Measurements from ENCODE around the gene ROR2.

The ROR2 gene

DNA sequence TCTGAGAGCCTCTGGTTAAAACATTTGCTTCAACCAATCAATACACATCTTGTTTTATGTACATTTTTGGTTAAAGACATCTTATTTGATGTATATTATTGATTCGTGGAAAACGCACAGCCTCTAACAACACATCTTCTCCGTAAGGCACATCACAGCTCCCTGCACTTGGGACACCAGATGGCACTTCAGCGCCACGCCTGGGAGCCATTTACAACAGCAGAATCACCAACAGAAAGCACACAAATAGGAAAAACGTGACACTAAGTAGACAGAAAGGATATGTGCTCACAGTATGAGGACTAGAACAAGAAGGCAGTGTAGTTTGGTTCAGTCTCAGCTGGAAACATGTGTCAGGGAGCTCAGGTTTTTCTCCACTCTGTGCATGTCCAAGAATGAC lies 199.7 kb downstream of the ROR2 start:
- Histone ChIP-seq H3K4me2 (ENCODE audit: insufficient read depth, low read length) (no peak overlapping the region), H3K4me1 (ENCODE audit: insufficient read depth, low read length) (no peaks in the 10 kb centered on the region), H3K27ac (ENCODE audit: low read length) (no peak overlapping the region), H3K36me3 (ENCODE audit: insufficient read depth, low read length) (no peaks in the 10 kb centered on the region), H3K4me3 (ENCODE audit: low read depth in 1 of 2, low read length in 2 of 2) (no peak overlapping the region), H3K9ac (ENCODE audit: low read depth, low read length) (no peak overlapping the region), H3K27me3 (ENCODE audit: insufficient read depth, low read length, poor library complexity) (peaks cover 14% of the 10 kb centered on the region), H3K79me2 (ENCODE audit: insufficient read depth, low read length) (no peaks in the 10 kb centered on the region), H3K9me3 (ENCODE audit: insufficient read depth, low read length, severe bottlenecking) (no peaks in the 10 kb centered on the region), H4K20me1 (ENCODE audit: insufficient read depth, low read length) (no peaks in the 10 kb centered on the region), H2AFZ (ENCODE audit: low read depth, low read length) (no peak overlapping the region)
- TF ChIP-seq EZH2 (IDR thresholded peaks at IDR 0.05; ENCODE audit: borderline replicate concordance, low read depth, low read length, severe bottlenecking): no peak
- TF ChIP-seq, protein P1, sequence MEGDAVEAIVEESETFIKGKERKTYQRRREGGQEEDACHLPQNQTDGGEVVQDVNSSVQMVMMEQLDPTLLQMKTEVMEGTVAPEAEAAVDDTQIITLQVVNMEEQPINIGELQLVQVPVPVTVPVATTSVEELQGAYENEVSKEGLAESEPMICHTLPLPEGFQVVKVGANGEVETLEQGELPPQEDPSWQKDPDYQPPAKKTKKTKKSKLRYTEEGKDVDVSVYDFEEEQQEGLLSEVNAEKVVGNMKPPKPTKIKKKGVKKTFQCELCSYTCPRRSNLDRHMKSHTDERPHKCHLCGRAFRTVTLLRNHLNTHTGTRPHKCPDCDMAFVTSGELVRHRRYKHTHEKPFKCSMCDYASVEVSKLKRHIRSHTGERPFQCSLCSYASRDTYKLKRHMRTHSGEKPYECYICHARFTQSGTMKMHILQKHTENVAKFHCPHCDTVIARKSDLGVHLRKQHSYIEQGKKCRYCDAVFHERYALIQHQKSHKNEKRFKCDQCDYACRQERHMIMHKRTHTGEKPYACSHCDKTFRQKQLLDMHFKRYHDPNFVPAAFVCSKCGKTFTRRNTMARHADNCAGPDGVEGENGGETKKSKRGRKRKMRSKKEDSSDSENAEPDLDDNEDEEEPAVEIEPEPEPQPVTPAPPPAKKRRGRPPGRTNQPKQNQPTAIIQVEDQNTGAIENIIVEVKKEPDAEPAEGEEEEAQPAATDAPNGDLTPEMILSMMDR (IDR thresholded peaks at IDR 0.05; ENCODE audit: borderline replicate concordance, extremely low read depth, low read length, poor library complexity, severe bottlenecking): no peak
- ATAC-seq (ENCODE audit: insufficient read depth, low read depth) (no peak), DNase-seq (no peak)

DNA sequence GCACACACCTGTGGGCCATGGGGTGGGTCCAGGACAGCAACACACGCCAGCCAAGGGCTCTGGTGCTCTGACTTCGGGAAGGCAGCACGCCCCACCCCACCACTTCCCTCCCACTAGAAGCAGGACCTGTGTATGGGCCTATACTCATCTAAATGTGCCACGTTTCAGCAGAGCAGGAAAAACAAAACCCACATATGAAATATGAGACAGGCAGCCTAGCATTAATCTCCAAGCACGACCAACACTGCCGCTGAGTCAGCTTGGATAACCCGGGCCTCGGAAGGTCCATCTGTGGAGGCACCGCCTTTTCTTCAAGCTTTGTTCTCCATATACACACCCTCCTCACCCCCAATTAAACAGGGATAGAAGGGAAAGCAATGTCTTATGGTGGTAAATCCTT lies 203.1 kb downstream of the ROR2 start:
- no peak for TF ChIP-seq EZH2 (IDR thresholded peaks at IDR 0.05; ENCODE audit: borderline replicate concordance, low read depth, low read length, severe bottlenecking)
- TF ChIP-seq, protein P1 (IDR thresholded peaks at IDR 0.05; ENCODE audit: borderline replicate concordance, extremely low read depth, low read length, poor library complexity, severe bottlenecking): no peak
- H3K9ac ChIP-seq (ENCODE audit: low read depth, low read length): no peak overlapping the region
- H3K27me3 ChIP-seq (ENCODE audit: insufficient read depth, low read length, poor library complexity): peaks cover 11% of the 10 kb centered on the region
- no peak overlapping the region for H2AFZ ChIP-seq (ENCODE audit: low read depth, low read length)
- H3K27ac ChIP-seq (ENCODE audit: low read length): no peak overlapping the region
- DNase-seq (no peak), ATAC-seq (ENCODE audit: insufficient read depth, low read depth) (no peak)
- H3K79me2 ChIP-seq (ENCODE audit: insufficient read depth, low read length): no peaks in the 10 kb centered on the region
- H3K4me1 ChIP-seq (ENCODE audit: insufficient read depth, low read length): no peaks in the 10 kb centered on the region
- no peaks in the 10 kb centered on the region for H3K36me3 ChIP-seq (ENCODE audit: insufficient read depth, low read length)
- H4K20me1 ChIP-seq (ENCODE audit: insufficient read depth, low read length): no peaks in the 10 kb centered on the region
- H3K9me3 ChIP-seq (ENCODE audit: insufficient read depth, low read length, severe bottlenecking): no peaks in the 10 kb centered on the region
- no peak overlapping the region for H3K4me2 ChIP-seq (ENCODE audit: insufficient read depth, low read length)
- no peak overlapping the region for H3K4me3 ChIP-seq (ENCODE audit: low read depth in 1 of 2, low read length in 2 of 2)

DNA sequence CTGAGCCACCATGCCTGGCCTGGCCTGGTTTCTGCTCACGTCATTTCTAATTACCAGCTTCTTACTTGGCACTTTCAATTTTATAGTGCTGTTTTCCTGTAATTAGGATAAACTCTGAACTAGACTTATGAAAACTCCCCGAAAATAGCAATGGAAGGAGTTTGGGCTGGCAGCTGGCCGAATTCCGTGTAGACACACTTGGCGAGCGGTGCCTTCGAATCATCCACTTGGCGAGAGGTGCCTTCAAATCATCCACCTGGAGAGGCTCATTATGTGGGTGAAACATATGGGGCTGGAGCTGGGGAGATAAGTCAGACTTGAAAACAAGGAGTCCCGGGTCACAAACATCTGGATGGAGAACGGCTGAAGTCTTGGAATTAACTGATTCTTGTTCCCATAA lies 203.7 kb downstream of the ROR2 start:
- no peak overlapping the region for H3K9ac ChIP-seq (ENCODE audit: low read depth, low read length)
- H3K4me1 ChIP-seq (ENCODE audit: insufficient read depth, low read length): no peaks in the 10 kb centered on the region
- no peak for ATAC-seq (ENCODE audit: insufficient read depth, low read depth)
- H2AFZ ChIP-seq (ENCODE audit: low read depth, low read length): no peak overlapping the region
- H4K20me1 ChIP-seq (ENCODE audit: insufficient read depth, low read length): no peaks in the 10 kb centered on the region
- H3K27ac ChIP-seq (ENCODE audit: low read length): no peak overlapping the region
- TF ChIP-seq, protein P1 (IDR thresholded peaks at IDR 0.05; ENCODE audit: borderline replicate concordance, extremely low read depth, low read length, poor library complexity, severe bottlenecking): no peak
- TF ChIP-seq EZH2 (IDR thresholded peaks at IDR 0.05; ENCODE audit: borderline replicate concordance, low read depth, low read length, severe bottlenecking): no peak
- no peaks in the 10 kb centered on the region for H3K79me2 ChIP-seq (ENCODE audit: insufficient read depth, low read length)
- H3K9me3 ChIP-seq (ENCODE audit: insufficient read depth, low read length, severe bottlenecking): no peaks in the 10 kb centered on the region
- peaks cover 11% of the 10 kb centered on the region for H3K27me3 ChIP-seq (ENCODE audit: insufficient read depth, low read length, poor library complexity)
- no peak overlapping the region for H3K4me3 ChIP-seq (ENCODE audit: low read depth in 1 of 2, low read length in 2 of 2)
- no peak for DNase-seq
- no peaks in the 10 kb centered on the region for H3K36me3 ChIP-seq (ENCODE audit: insufficient read depth, low read length)
- H3K4me2 ChIP-seq (ENCODE audit: insufficient read depth, low read length): no peak overlapping the region

DNA sequence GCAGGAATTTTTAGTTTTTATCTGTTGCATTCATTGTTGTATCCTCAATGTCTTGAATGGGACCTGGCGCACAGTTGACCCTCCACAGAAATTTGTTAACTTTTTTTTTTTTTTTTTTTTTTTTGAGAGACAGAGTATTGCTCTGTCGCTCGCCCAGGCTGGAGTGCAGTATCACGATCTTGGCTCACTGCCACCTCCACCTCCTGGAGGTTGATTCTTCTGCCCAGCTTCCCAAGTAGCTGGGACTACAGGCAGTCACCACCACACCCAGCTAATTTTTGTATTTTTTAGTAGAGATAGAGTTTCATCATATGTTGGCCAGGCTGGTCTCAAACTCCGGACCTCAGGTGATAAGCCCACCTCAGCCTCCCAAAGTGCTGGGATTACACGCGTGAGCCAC lies 205.9 kb downstream of the ROR2 start:
- H3K4me1 ChIP-seq (ENCODE audit: insufficient read depth, low read length): no peaks in the 10 kb centered on the region
- H3K79me2 ChIP-seq (ENCODE audit: insufficient read depth, low read length): no peaks in the 10 kb centered on the region
- H3K27me3 ChIP-seq (ENCODE audit: insufficient read depth, low read length, poor library complexity): peaks cover 4% of the 10 kb centered on the region
- DNase-seq (no peak), ATAC-seq (ENCODE audit: insufficient read depth, low read depth) (no peak)
- H3K4me2 ChIP-seq (ENCODE audit: insufficient read depth, low read length): no peak overlapping the region
- no peak overlapping the region for H3K4me3 ChIP-seq (ENCODE audit: low read depth in 1 of 2, low read length in 2 of 2)
- no peak overlapping the region for H3K27ac ChIP-seq (ENCODE audit: low read length)
- H2AFZ ChIP-seq (ENCODE audit: low read depth, low read length): no peak overlapping the region
- no peaks in the 10 kb centered on the region for H3K9me3 ChIP-seq (ENCODE audit: insufficient read depth, low read length, severe bottlenecking)
- TF ChIP-seq, protein P1 (IDR thresholded peaks at IDR 0.05; ENCODE audit: borderline replicate concordance, extremely low read depth, low read length, poor library complexity, severe bottlenecking): no peak
- TF ChIP-seq EZH2 (IDR thresholded peaks at IDR 0.05; ENCODE audit: borderline replicate concordance, low read depth, low read length, severe bottlenecking): no peak
- no peak overlapping the region for H3K9ac ChIP-seq (ENCODE audit: low read depth, low read length)
- no peaks in the 10 kb centered on the region for H3K36me3 ChIP-seq (ENCODE audit: insufficient read depth, low read length)
- H4K20me1 ChIP-seq (ENCODE audit: insufficient read depth, low read length): no peaks in the 10 kb centered on the region
